Transverse colon (tissue), 4 donors: ENCODE results near the gene PKD1. TPM values are rescaled to one million over a fixed set of nuclear protein-coding genes. Genes with fewer than 3 reads are reported as not detected.

ENCODE experiments used
- DNase-seq: peaks from one replicate; pipeline ENCODE4 v3.0.0-alpha.2; 2019
- H3K27ac ChIP-seq, 4 donors: fragments of 200-600 bp; sonication (generic); 2 replicates each; pipeline ENCODE4 v1.5.1; 2016 to 2018; ENCODE audit warnings: inconsistent platforms in 4 of 4
- H3K27me3 ChIP-seq: fragments of 200-600 bp; sonication (generic); 2 replicates; pipeline ENCODE4 v1.5.1; 2017; ENCODE audit warnings: inconsistent platforms
- H3K36me3 ChIP-seq, 4 donors: fragments of 200-600 bp; sonication (generic); 2 replicates each; pipeline ENCODE4 v1.5.1; 2017 to 2019; ENCODE audit warnings: inconsistent platforms in 4 of 4
- H3K4me1 ChIP-seq, 4 donors: fragments of 200-600 bp; sonication (generic); 2 replicates each; pipeline ENCODE4 v1.5.1; 2017 to 2020; ENCODE audit warnings: inconsistent platforms in 4 of 4
- H3K4me3 ChIP-seq, 4 donors: fragments of 200-600 bp; sonication (generic); 1 replicate in 1 of 4; 2 replicates in 3 of 4; pipeline versions ENCODE4 v1.5.1 to v1.6.1; 2017 to 2019; ENCODE audit warnings: inconsistent platforms in 4 of 4
- H3K9me3 ChIP-seq, 2 donors: fragments of 200-600 bp; sonication (generic); 2 replicates each; pipeline ENCODE4 v1.5.1; 2017 to 2019; ENCODE audit warnings: inconsistent platforms in 2 of 2
- EP300 ChIP-seq: sonication (generic); formaldehyde crosslinking; IDR thresholded peaks from one replicate; pipeline ENCODE4 v1.6.1; 2017; ENCODE audit warnings: antibody characterized with exemption, low read depth
- POLR2A ChIP-seq: fragments of 450-650 bp; IDR thresholded peaks from one replicate; pipeline ENCODE4 v1.6.1; 2016; ENCODE audit warnings: antibody characterized with exemption, mild to moderate bottlenecking, moderate library complexity
- POLR2AphosphoS5 ChIP-seq, 3 donors: sonication (generic); formaldehyde crosslinking; IDR thresholded peaks; one replicate each; pipeline ENCODE4 v1.6.1; 2016; ENCODE audit warnings: antibody characterized with exemption in 3 of 3
- WGBS, 2 donors: methylation state at CpG; one replicate each; pipeline ENCODE4 v1.1.5; 2018; ENCODE audit warnings: low coverage in 1 of 2; 5-methylcytosine and 5-hydroxymethylcytosine counted together
- in situ Hi-C, 4 donors: fragments of 200-750 bp; cut with MboI; loops; one replicate each; pipeline versions ENCODE4 v1.15.0 to v1.15.1; 2017; ENCODE audit warnings: low sequenced_read_pairs in 3 of 4, low pct_ligation_motif_present in 1 of 4, low pct_unique_long_range_greater_than_20kb in 1 of 4
- intact Hi-C: fragments of 100-400 bp; cut with DNase I; formaldehyde crosslinking; loops from one replicate; pipeline ENCODE4 v1.15.1; 2023; ENCODE audit warnings: low total_unique reads
- small RNA-seq, 4 donors: library from RNA; depleted of rRNA; stranded (forward); fragments of <200 nt; gene quantifications; one replicate each; pipeline ENCODE3, GENCODE V24; 2016
- total RNA-seq, 4 donors: library from RNA; depleted of rRNA; stranded (reverse); fragments of >200 nt; gene quantifications; one replicate each; pipeline ENCODE4 v1.1.0, GENCODE V29; 2016
- TF ChIP-seq, protein P1 (sequence below), 5 experiments: fragments of 200-600 bp in 3 of 5; fragments of 450-650 bp in 2 of 5; sonication (generic) in 3 of 5; IDR thresholded peaks; 1 replicate in 2 of 5; 2 replicates in 3 of 5; pipeline ENCODE4 v1.5.1; 2016 to 2017; ENCODE audit warnings: antibody characterized with exemption in 5 of 5, inconsistent platforms in 3 of 5, mild to moderate bottlenecking in 2 of 5, moderate library complexity in 1 of 5

Gene PKD1
- total RNA-seq, 4 donors from 2014 or later: 131 to 1,015 (median 289) TPM

DNA sequence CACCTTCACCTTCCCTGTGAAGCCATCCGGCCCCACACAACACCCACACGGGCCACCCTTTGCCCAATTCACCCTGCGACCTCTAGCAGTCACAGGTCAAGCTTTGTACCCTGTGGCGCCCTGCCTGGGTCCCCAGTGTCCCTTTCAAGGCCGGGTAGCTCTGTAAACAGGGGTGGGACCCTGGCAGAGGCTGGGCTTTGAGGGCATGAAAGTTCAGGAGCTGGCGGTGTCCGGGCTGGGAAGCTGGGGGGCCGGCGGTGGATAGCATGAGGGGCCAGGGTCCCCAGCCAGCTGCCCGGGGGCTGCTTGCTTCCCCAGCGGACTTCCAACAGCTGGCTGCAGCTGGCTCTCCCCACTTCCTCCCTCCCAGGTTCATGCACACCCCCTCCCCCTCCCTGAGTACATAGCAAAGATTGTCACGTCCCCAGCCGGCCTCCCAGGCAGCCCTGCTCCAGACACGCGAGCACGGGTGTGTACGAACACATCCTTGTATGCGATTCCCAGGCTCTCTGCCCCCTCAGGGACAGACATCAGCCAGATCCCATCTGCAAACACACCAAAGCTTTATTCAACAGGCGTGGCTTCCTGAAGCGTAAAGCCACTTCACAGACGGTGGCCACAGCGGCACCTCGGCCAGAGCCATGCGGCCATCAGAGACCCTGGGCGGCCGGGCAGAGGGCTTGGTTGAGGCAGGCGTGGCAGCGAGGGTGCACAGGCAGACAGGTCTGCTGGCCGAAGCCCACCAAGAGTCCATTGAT lies 96.2 kb downstream of the PKD1 start:
- 36 to 43% methylated on average over 3 to 28 of the region's 29 CpGs for WGBS, 2 donors
- Histone ChIP-seq H3K4me1 (peaks cover 68 to 96% (median 84%) of the 10 kb centered on the region in 4 donors), H3K4me3 (no peak overlapping the region), H3K27me3 (no peaks in the 10 kb centered on the region), H3K9me3 (no peaks in the 10 kb centered on the region), H3K36me3 (no peaks in the 10 kb centered on the region), H3K27ac (peak overlapping the region; percentile 76 to 87 (median 82))
- peak; percentile 63 to 78 (median 65) for TF ChIP-seq POLR2AphosphoS5 (IDR thresholded peaks at IDR 0.05)
- TF ChIP-seq EP300: no peak
- TF ChIP-seq POLR2A: peak; percentile 22
- TF ChIP-seq, protein P1, sequence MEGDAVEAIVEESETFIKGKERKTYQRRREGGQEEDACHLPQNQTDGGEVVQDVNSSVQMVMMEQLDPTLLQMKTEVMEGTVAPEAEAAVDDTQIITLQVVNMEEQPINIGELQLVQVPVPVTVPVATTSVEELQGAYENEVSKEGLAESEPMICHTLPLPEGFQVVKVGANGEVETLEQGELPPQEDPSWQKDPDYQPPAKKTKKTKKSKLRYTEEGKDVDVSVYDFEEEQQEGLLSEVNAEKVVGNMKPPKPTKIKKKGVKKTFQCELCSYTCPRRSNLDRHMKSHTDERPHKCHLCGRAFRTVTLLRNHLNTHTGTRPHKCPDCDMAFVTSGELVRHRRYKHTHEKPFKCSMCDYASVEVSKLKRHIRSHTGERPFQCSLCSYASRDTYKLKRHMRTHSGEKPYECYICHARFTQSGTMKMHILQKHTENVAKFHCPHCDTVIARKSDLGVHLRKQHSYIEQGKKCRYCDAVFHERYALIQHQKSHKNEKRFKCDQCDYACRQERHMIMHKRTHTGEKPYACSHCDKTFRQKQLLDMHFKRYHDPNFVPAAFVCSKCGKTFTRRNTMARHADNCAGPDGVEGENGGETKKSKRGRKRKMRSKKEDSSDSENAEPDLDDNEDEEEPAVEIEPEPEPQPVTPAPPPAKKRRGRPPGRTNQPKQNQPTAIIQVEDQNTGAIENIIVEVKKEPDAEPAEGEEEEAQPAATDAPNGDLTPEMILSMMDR (IDR thresholded peaks at IDR 0.05): no peak
- in situ Hi-C loops: no loop called here
- DNase-seq: peak; percentile 72
- intact Hi-C loops: loop anchor here (10.0 kb wide), 1 partner anchor 1605 kb away; no protein-coding TSS in a partner anchor

Small RNA genes lying within 50 kb of the gene (small RNA-seq; reads per million reads assigned to genes)
- gene MIR1225: 0.88 to 1.9 (median 0.97) reads per million in 4 donors
- gene MIR3180-5: 0 reads per million in 4 donors
- gene MIR4516: 0 to 0.35 (median 0.07) reads per million in 4 donors
- gene RF00019: 0 reads per million in 4 donors
- gene SNORD60: 0 reads per million in 4 donors

Other genes starting within 250 kb of the PKD1 start
- 1 to 10 TPM in 2 of 4 donors, under 1 TPM in 1, not detected in 1; 1.00 to 4.4 (median 1.1) TPM for gene HS3ST6, start 217.5 kb downstream of the PKD1 start, total RNA-seq
- gene MSRB1, start 192.7 kb downstream of the PKD1 start, total RNA-seq: 10 to 100 TPM; 13.9 to 56.5 (median 29.3) TPM
- gene RPL3L, start 181.2 kb downstream of the PKD1 start, total RNA-seq: under 1 TPM in 1 of 4 donors, not detected in 3; 0.55 TPM
- 100 to 1,000 TPM; 137 to 496 (median 250) TPM for gene NDUFB10, start 176.4 kb downstream of the PKD1 start, total RNA-seq
- 1,000 to 10,000 TPM in 3 of 4 donors, 100 to 1,000 TPM in 1; 896 to 2,085 (median 1,613) TPM for gene RPS2, start 171.1 kb downstream of the PKD1 start, total RNA-seq
- gene RNF151, start 169.0 kb downstream of the PKD1 start, total RNA-seq: not detected
- 10 to 100 TPM; 23.2 to 31.0 (median 28.2) TPM for gene TBL3, start 163.8 kb downstream of the PKD1 start, total RNA-seq
- 10 to 100 TPM in 3 of 4 donors, 1 to 10 TPM in 1; 4.2 to 29.8 (median 19.4) TPM for gene NOXO1, start 154.4 kb downstream of the PKD1 start, total RNA-seq
- 100 to 1,000 TPM in 1 of 4 donors, 10 to 100 TPM in 3; 29.9 to 117 (median 64.3) TPM for gene GFER, start 151.7 kb downstream of the PKD1 start, total RNA-seq
- 1 to 10 TPM in 3 of 4 donors, not detected in 1; 2.7 to 4.8 (median 2.9) TPM for gene SYNGR3, start 145.9 kb downstream of the PKD1 start, total RNA-seq
- 100 to 1,000 TPM in 1 of 4 donors, 10 to 100 TPM in 3; 28.3 to 145 (median 42.0) TPM for gene ZNF598, start 126.1 kb downstream of the PKD1 start, total RNA-seq
- gene NPW, start 116.1 kb downstream of the PKD1 start, total RNA-seq: under 1 TPM in 1 of 4 donors, not detected in 3; 0.41 TPM
- gene NHERF2, start 109.0 kb downstream of the PKD1 start, total RNA-seq: 10 to 100 TPM in 3 of 4 donors, 1 to 10 TPM in 1; 3.7 to 61.9 (median 29.8) TPM
- gene NTHL1, start 88.1 kb downstream of the PKD1 start, total RNA-seq: 10 to 100 TPM; 12.7 to 32.9 (median 23.2) TPM
- gene TSC2, start 87.9 kb downstream of the PKD1 start, total RNA-seq: 100 to 1,000 TPM in 2 of 4 donors, 10 to 100 TPM in 2; 88.3 to 206 (median 127) TPM
- 10 to 100 TPM in 3 of 4 donors, 1 to 10 TPM in 1; 8.3 to 28.4 (median 14.2) TPM for gene RAB26, start 12.7 kb upstream of the PKD1 start, total RNA-seq
- 10 to 100 TPM; 43.4 to 80.4 (median 63.0) TPM for gene TRAF7, start 19.9 kb upstream of the PKD1 start, total RNA-seq
- under 1 TPM in 2 of 4 donors, not detected in 2; under 0.01 to 0.14 TPM for gene CASKIN1, start 60.7 kb upstream of the PKD1 start, total RNA-seq
- gene MLST8, start 69.6 kb upstream of the PKD1 start, total RNA-seq: 10 to 100 TPM; 50.8 to 81.8 (median 73.1) TPM
- 10 to 100 TPM in 2 of 4 donors, 1 to 10 TPM in 2; 5.7 to 29.9 (median 11.7) TPM for gene BRICD5, start 75.0 kb upstream of the PKD1 start, total RNA-seq
- gene PGP, start 78.9 kb upstream of the PKD1 start, total RNA-seq: 10 to 100 TPM; 18.0 to 49.0 (median 29.5) TPM
- gene E4F1, start 87.7 kb upstream of the PKD1 start, total RNA-seq: 100 to 1,000 TPM in 1 of 4 donors, 10 to 100 TPM in 3; 36.5 to 124 (median 53.6) TPM
- gene DNASE1L2, start 100.5 kb upstream of the PKD1 start, total RNA-seq: 1 to 10 TPM in 1 of 4 donors, under 1 TPM in 2, not detected in 1; 0.55 to 3.0 (median 0.64) TPM
- 100 to 1,000 TPM in 2 of 4 donors, 10 to 100 TPM in 2; 24.5 to 218 (median 100) TPM for gene ECI1, start 115.7 kb upstream of the PKD1 start, total RNA-seq
- 100 to 1,000 TPM; 110 to 153 (median 126) TPM for gene RNPS1, start 132.2 kb upstream of the PKD1 start, total RNA-seq
- 1 to 10 TPM; 3.4 to 8.6 (median 3.7) TPM for gene ABCA3, start 204.8 kb upstream of the PKD1 start, total RNA-seq